ENCODE data around the gene DGKI. TPM values are rescaled to one million over a fixed set of nuclear protein-coding genes. Genes with fewer than 3 reads are reported as not detected.

Gene DGKI
- total and polyA plus RNA-seq, 2 donors (not counting 1 experiment from before 2014, with no cell fraction given): not detected

DNA sequence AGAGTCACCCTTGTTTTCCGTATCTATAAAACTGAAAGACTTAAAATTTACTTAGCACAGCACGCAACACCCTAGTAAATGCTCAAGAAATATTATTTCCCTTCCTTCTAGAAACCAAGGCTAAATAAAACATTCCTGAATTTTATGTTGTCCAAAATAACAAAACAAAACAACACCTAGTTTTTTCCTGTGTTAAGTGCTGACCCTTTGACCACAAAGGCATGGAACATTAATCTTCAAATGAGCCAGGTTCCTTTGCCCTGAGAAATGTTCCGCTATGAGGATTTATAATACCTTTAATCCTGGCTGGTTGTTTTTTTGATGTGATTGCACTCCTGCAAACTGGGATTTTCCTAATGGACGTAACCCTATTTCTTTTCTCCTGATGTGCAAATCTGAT is 29.0 kb upstream of the DGKI start:
- intact Hi-C loops (cut with micrococcal nuclease): no loop called here
- Mint-ChIP-seq H3K27ac (no peak overlapping the region), H3K9me3 (ENCODE audit: insufficient read depth) (no peaks in the 10 kb centered on the region), H3K27me3 (no peaks in the 10 kb centered on the region), H3K4me1 (no peaks in the 10 kb centered on the region), H3K4me3 (no peak overlapping the region)
- no peak overlapping the region for H2AFZ ChIP-seq (ENCODE audit: insufficient read depth, low read depth, low read length, poor library complexity, severe bottlenecking)
- peaks cover 0 to 42% of the 10 kb centered on the region in 2 experiments for H3K36me3 ChIP-seq (replicated peaks in 1 of 2; ENCODE audit: control extremely low read depth in 1 of 2, control insufficient read depth in 1 of 2, extremely low read depth in 1 of 2, insufficient read depth in 2 of 2, low read length in 1 of 2)
- H3K9ac ChIP-seq (ENCODE audit: low read length): no peak overlapping the region
- H4K20me1 ChIP-seq (ENCODE audit: control insufficient read depth, insufficient read depth, low read length, poor library complexity, severe bottlenecking): no peaks in the 10 kb centered on the region
- POLR2A ChIA-PET: no interaction called here
- H3K27ac ChIP-seq (ENCODE audit: low read length in 2 of 2): no peak overlapping the region
- TF ChIP-seq EZH2 (IDR thresholded peaks at IDR 0.05; ENCODE audit: borderline replicate concordance, insufficient read depth, low read depth, low read length, poor library complexity, severe bottlenecking): no peak
- TF ChIP-seq, protein P1, sequence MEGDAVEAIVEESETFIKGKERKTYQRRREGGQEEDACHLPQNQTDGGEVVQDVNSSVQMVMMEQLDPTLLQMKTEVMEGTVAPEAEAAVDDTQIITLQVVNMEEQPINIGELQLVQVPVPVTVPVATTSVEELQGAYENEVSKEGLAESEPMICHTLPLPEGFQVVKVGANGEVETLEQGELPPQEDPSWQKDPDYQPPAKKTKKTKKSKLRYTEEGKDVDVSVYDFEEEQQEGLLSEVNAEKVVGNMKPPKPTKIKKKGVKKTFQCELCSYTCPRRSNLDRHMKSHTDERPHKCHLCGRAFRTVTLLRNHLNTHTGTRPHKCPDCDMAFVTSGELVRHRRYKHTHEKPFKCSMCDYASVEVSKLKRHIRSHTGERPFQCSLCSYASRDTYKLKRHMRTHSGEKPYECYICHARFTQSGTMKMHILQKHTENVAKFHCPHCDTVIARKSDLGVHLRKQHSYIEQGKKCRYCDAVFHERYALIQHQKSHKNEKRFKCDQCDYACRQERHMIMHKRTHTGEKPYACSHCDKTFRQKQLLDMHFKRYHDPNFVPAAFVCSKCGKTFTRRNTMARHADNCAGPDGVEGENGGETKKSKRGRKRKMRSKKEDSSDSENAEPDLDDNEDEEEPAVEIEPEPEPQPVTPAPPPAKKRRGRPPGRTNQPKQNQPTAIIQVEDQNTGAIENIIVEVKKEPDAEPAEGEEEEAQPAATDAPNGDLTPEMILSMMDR (IDR thresholded peaks at IDR 0.05): no peak
- WGBS (ENCODE audit: insufficient coverage): no CpG with 5 or more reads among the region's 4 CpGs
- H3K4me2 ChIP-seq (replicated peaks; ENCODE audit: low read depth, low read length, poor library complexity, severe bottlenecking): no peak overlapping the region
- H3K79me2 ChIP-seq (ENCODE audit: control insufficient read depth, insufficient read depth, low read length): no peaks in the 10 kb centered on the region
- CTCF ChIA-PET: no interaction called here
- no peak overlapping the region for H3K4me3 ChIP-seq (ENCODE audit: control extremely low read depth in 1 of 5, extremely low read depth in 1 of 5, insufficient read depth in 1 of 5, low read depth in 2 of 5, low read length in 4 of 5)
- H3K27me3 ChIP-seq (replicated peaks in 1 of 4; ENCODE audit: control extremely low read depth in 1 of 4, control insufficient read depth in 3 of 4, insufficient read depth in 4 of 4, low read length in 3 of 4): no peaks in the 10 kb centered on the region
- no peaks in the 10 kb centered on the region for H3K4me1 ChIP-seq (ENCODE audit: control insufficient read depth in 2 of 2, insufficient read depth in 2 of 2, low read length in 2 of 2)
- no peaks in the 10 kb centered on the region for H3K9me3 ChIP-seq (ENCODE audit: control extremely low read depth in 1 of 3, control insufficient read depth in 2 of 3, insufficient read depth in 1 of 3, low read length in 2 of 3)
- DNase-seq (no peak), ATAC-seq (ENCODE audit: low read depth) (no peak)

DNA sequence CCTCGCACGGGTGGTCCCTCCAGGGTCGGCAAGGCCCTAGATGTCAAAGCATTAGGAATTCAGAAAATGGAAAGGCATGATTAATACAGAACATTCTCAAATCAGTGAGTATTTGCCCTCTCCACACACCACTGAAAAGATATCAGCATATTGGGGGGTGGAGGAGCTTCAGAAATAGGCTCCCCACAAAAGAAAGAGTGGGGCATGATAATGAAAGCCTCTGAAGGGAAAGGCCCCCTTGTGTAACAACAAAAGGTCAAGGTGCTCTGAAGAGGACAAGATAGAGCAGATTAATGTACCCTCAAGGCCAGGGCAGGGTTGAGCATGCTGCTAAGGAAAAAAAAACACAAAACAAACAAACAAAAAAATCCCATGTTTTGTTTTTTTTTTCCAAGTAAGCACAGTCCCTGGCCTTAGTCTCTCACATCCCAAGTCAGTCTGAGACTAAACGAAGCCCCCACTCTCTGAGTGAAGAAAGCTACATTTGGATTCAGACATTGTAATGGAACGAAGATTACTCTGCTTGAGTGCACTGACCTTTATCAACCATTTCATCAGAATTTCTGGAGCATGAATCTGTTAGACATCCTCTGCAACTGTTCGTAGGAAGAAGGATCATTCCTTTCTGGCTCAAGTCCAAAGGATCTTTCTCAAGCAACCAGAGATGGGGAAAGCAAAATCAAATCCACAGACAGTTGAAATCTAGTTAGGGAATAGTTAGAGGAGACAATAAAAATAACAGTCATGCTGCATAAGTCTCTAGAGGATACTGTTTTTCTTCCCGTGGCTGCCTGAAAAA is 27.4 kb upstream of the DGKI start:
- DNase-seq: no peak
- Mint-ChIP-seq H3K27ac (no peak overlapping the region), H3K4me1 (no peaks in the 10 kb centered on the region), H3K27me3 (no peaks in the 10 kb centered on the region), H3K4me3 (no peak overlapping the region), H3K9me3 (ENCODE audit: insufficient read depth) (no peaks in the 10 kb centered on the region)
- H3K27me3 ChIP-seq (replicated peaks in 1 of 4; ENCODE audit: control extremely low read depth in 1 of 4, control insufficient read depth in 3 of 4, insufficient read depth in 4 of 4, low read length in 3 of 4): no peaks in the 10 kb centered on the region
- ATAC-seq (ENCODE audit: low read depth): no peak
- WGBS (ENCODE audit: insufficient coverage): 78% methylated on average over 2 of the region's 7 CpGs
- no peak overlapping the region for H3K4me3 ChIP-seq (ENCODE audit: control extremely low read depth in 1 of 5, extremely low read depth in 1 of 5, insufficient read depth in 1 of 5, low read depth in 2 of 5, low read length in 4 of 5)
- H3K9me3 ChIP-seq (ENCODE audit: control extremely low read depth in 1 of 3, control insufficient read depth in 2 of 3, insufficient read depth in 1 of 3, low read length in 2 of 3): no peaks in the 10 kb centered on the region
- POLR2A ChIA-PET: no interaction called here
- no peak overlapping the region for H3K27ac ChIP-seq (ENCODE audit: low read length in 2 of 2)
- CTCF ChIA-PET: no interaction called here
- H3K9ac ChIP-seq (ENCODE audit: low read length): no peak overlapping the region
- peaks cover 0 to 27% of the 10 kb centered on the region in 2 experiments for H3K36me3 ChIP-seq (replicated peaks in 1 of 2; ENCODE audit: control extremely low read depth in 1 of 2, control insufficient read depth in 1 of 2, extremely low read depth in 1 of 2, insufficient read depth in 2 of 2, low read length in 1 of 2)
- no peaks in the 10 kb centered on the region for H3K4me1 ChIP-seq (ENCODE audit: control insufficient read depth in 2 of 2, insufficient read depth in 2 of 2, low read length in 2 of 2)
- TF ChIP-seq EZH2 (IDR thresholded peaks at IDR 0.05; ENCODE audit: borderline replicate concordance, insufficient read depth, low read depth, low read length, poor library complexity, severe bottlenecking): no peak
- TF ChIP-seq, protein P1 (IDR thresholded peaks at IDR 0.05): no peak
- intact Hi-C loops (cut with micrococcal nuclease): no loop called here
- no peak overlapping the region for H3K4me2 ChIP-seq (replicated peaks; ENCODE audit: low read depth, low read length, poor library complexity, severe bottlenecking)
- H4K20me1 ChIP-seq (ENCODE audit: control insufficient read depth, insufficient read depth, low read length, poor library complexity, severe bottlenecking): no peaks in the 10 kb centered on the region
- H2AFZ ChIP-seq (ENCODE audit: insufficient read depth, low read depth, low read length, poor library complexity, severe bottlenecking): no peak overlapping the region
- no peaks in the 10 kb centered on the region for H3K79me2 ChIP-seq (ENCODE audit: control insufficient read depth, insufficient read depth, low read length)

Measured in B cell (primary cell).